UCSD-AML1 (cell line): ENCODE measurements around the gene PCLAF.
"Not testable (repeated sequence)": the region's sequence is repeated elsewhere in the genome, so short reads cannot be mapped to it uniquely, and the experiment has no call there.

Source experiments
- DNase-seq: peaks from one replicate; lab custom pipeline; 2025; ENCODE audit not compliant: unreplicated experiment; lab: John Stamatoyannopoulos, UW

Gene PCLAF

GRCh38 chr15:64326458-64326857, 54.8 kb downstream of the PCLAF start:
- DNase-seq: not testable (repeated sequence)

DNA sequence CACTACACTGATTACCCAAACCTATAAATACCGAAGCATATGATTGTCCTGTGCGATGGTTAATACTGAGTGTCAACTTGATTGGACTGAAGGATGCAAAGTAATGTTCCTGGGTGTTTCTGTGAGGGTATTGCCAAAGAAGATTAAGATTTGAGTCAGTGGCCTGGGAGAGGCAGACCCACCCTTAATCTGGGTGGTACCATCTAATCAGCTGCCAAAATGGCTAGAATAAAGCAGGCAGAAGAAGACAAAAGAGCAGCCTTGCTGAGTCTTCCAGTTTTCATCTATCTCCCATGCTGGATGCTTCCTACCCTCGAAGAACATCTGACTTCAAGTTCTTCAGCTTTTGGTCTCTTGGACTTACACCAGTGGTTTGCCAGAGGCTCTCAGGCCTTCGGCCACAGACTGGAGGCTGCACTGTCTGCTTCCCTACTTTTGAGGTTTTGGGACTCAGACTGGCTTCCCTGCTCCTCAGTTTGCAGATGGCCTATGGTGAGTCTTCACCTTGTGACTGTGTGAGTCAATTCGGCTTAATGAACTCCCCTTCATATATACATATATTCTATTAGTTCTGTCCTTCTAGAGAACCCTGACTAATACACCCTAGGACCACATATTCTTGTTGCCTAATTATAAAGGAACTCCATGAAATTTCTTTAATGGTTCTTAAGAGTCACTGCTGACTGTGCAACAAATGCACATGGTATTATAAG, 56.9 kb downstream of the PCLAF start:
- no peak for DNase-seq

- no peak for DNase-seq
Observed at GRCh38 chr15:64315216-64315615, 66.0 kb downstream of the PCLAF start.

- no peak for DNase-seq
Observed at GRCh38 chr15:64314456-64314855, 66.8 kb downstream of the PCLAF start.
